ENCODE measurements around the gene PCP4L1.
"Not testable (repeated sequence)": the region's sequence is repeated elsewhere in the genome, so short reads cannot be mapped to it uniquely, and the experiment has no call there.

The PCP4L1 gene

GRCh38 chr1:161313554-161314200 is 55.1 kb downstream of the PCP4L1 start:
- Histone ChIP-seq H3K4me1 (ENCODE audit: low read length) (0 out of 2 replicates have a peak, but pooled peaks cover 5% of the 10 kb centered on the region), H4K20me1 (ENCODE audit: insufficient read depth, low read length) (no peaks in the 10 kb centered on the region), H3K9me3 (replicated peaks; ENCODE audit: insufficient read depth, low read length) (no peaks in the 10 kb centered on the region), H3K9me2 (replicated peaks; ENCODE audit: insufficient read depth, low read length) (no peaks in the 10 kb centered on the region), H3K27me3 (replicated peaks; ENCODE audit: insufficient read depth, low read length) (no peaks in the 10 kb centered on the region), H3K36me3 (replicated peaks; ENCODE audit: insufficient read depth, low read length) (no peaks in the 10 kb centered on the region), H3K4me3 (ENCODE audit: low read length) (peak overlapping the region; percentile 83), H3K4me2 (ENCODE audit: low read depth, low read length) (peak overlapping the region; percentile 68), H3K27ac (ENCODE audit: low read length) (peak overlapping the region; percentile 68; the same call in 1 of the 2 replicates), H3F3A (ENCODE audit: insufficient read depth, low read length) (peaks cover 7% of the 10 kb centered on the region), H3K9ac (ENCODE audit: low read length) (peak overlapping the region; percentile 89), H3K79me2 (ENCODE audit: low read length) (peaks cover 26% of the 10 kb centered on the region), H2AFZ (ENCODE audit: low read length) (peak overlapping the region; percentile 89)
- TF ChIP-seq CTCF (IDR thresholded peaks at IDR 0.05; ENCODE audit: low read length): no peak
- no peak for TF ChIP-seq EZH2 (optimal IDR thresholded peaks at IDR 0.05; ENCODE audit: low read depth, low read length)
- TF ChIP-seq EZH2phosphoT487 (IDR thresholded peaks at IDR 0.05; ENCODE audit: low read length): no peak
- DNase-seq: no peak

- Histone ChIP-seq H3K27ac (ENCODE audit: low read length) (peak within 1 kb of the TSS; percentile 68), H2AFZ (ENCODE audit: low read length) (peak within 1 kb of the TSS; percentile 89), H3K4me3 (ENCODE audit: low read length) (peak within 1 kb of the TSS; percentile 83), H3K4me2 (ENCODE audit: low read depth, low read length) (peak within 1 kb of the TSS; percentile 68), H3K4me1 (ENCODE audit: low read length) (0 out of 2 replicates have a peak, but pooled peaks cover 5% of the 10 kb centered on the region), H3K9ac (ENCODE audit: low read length) (peak within 1 kb of the TSS; percentile 89), H3K9me2 (replicated peaks; ENCODE audit: insufficient read depth, low read length) (no peaks in the 10 kb centered on the region), H3F3A (ENCODE audit: insufficient read depth, low read length) (peaks cover 7% of the 10 kb centered on the region), H4K20me1 (ENCODE audit: insufficient read depth, low read length) (no peaks in the 10 kb centered on the region), H3K27me3 (replicated peaks; ENCODE audit: insufficient read depth, low read length) (no peaks in the 10 kb centered on the region), H3K79me2 (ENCODE audit: low read length) (peaks cover 26% of the 10 kb centered on the region), H3K9me3 (replicated peaks; ENCODE audit: insufficient read depth, low read length) (no peaks in the 10 kb centered on the region), H3K36me3 (replicated peaks; ENCODE audit: insufficient read depth, low read length) (no peaks in the 10 kb centered on the region)
- no peak for TF ChIP-seq EZH2phosphoT487 (IDR thresholded peaks at IDR 0.05; ENCODE audit: low read length)
- TF ChIP-seq EZH2 (optimal IDR thresholded peaks at IDR 0.05; ENCODE audit: low read depth, low read length): no peak
- TF ChIP-seq CTCF (IDR thresholded peaks at IDR 0.05; ENCODE audit: low read length): peak; percentile 70
- peak; percentile 95 for DNase-seq
Measured at GRCh38 chr1:161314201-161314981, 55.8 kb downstream of the PCP4L1 start, which contains the start of gene SDHC. TSS of gene SDHC (plus strand) at chr1:161314381. CDS start at chr1:161314406, 25 bp downstream.

GRCh38 chr1:161315841-161316674 is 57.5 kb downstream of the PCP4L1 start:
- H4K20me1 ChIP-seq (ENCODE audit: insufficient read depth, low read length); H3K9ac ChIP-seq (ENCODE audit: low read length); H2AFZ ChIP-seq (ENCODE audit: low read length); H3K27ac ChIP-seq (ENCODE audit: low read length); H3K9me2 ChIP-seq (replicated peaks; ENCODE audit: insufficient read depth, low read length); H3F3A ChIP-seq (ENCODE audit: insufficient read depth, low read length); H3K4me2 ChIP-seq (ENCODE audit: low read depth, low read length); DNase-seq; H3K4me1 ChIP-seq (ENCODE audit: low read length); H3K36me3 ChIP-seq (replicated peaks; ENCODE audit: insufficient read depth, low read length); H3K9me3 ChIP-seq (replicated peaks; ENCODE audit: insufficient read depth, low read length); H3K27me3 ChIP-seq (replicated peaks; ENCODE audit: insufficient read depth, low read length); H3K4me3 ChIP-seq (ENCODE audit: low read length): not testable (repeated sequence)
- H3K79me2 ChIP-seq (ENCODE audit: low read length): peaks cover 26% of the 10 kb centered on the region

Measured in MM.1S (cell line).